Measurements from ENCODE around the gene RPTOR. TPM values are rescaled to one million over a fixed set of nuclear protein-coding genes. Genes with fewer than 3 reads are reported as not detected.

The RPTOR gene
- polyA plus RNA-seq, 4 donors = 3.2 to 16.5 (median 10.1) TPM

GRCh38 chr17:80689129-80689619, 144.5 kb downstream of the RPTOR start:
- 91 to 95% (median 94%) methylated on average over 13 of the region's 13 CpGs for WGBS, 3 donors
- Histone ChIP-seq H3K9me3 (ENCODE audit: control insufficient read depth in 2 of 2, insufficient read depth in 1 of 2, low read depth in 1 of 2, low read length in 1 of 2) (peaks cover 0 to 3% of the 10 kb centered on the region in 2 donors), H3K4me3 (ENCODE audit: low read depth in 1 of 3, low read length in 3 of 3) (no peak overlapping the region), H3K27ac (ENCODE audit: low read depth in 1 of 3, low read length in 2 of 3) (no peak overlapping the region), H3K27me3 (ENCODE audit: control insufficient read depth in 3 of 3, insufficient read depth in 3 of 3, low read length in 3 of 3) (no peaks in the 10 kb centered on the region), H3K36me3 (ENCODE audit: control insufficient read depth in 3 of 3, insufficient read depth in 2 of 3, low read depth in 1 of 3, low read length in 3 of 3) (peaks cover 0 to 36% (median 0%) of the 10 kb centered on the region in 3 donors), H3K4me1 (ENCODE audit: control insufficient read depth in 3 of 3, insufficient read depth in 2 of 3, low read depth in 1 of 3, low read length in 2 of 3) (no peaks in the 10 kb centered on the region)
- DNase-seq (no peak), FAIRE-seq (no peak)

GRCh38 chr17:80691784-80692183, 147.1 kb downstream of the RPTOR start:
- Histone ChIP-seq H3K27me3 (ENCODE audit: control insufficient read depth in 3 of 3, insufficient read depth in 3 of 3, low read length in 3 of 3) (no peaks in the 10 kb centered on the region), H3K4me3 (ENCODE audit: low read depth in 1 of 3, low read length in 3 of 3) (no peak overlapping the region), H3K27ac (ENCODE audit: low read depth in 1 of 3, low read length in 2 of 3) (no peak overlapping the region), H3K36me3 (ENCODE audit: control insufficient read depth in 3 of 3, insufficient read depth in 2 of 3, low read depth in 1 of 3, low read length in 3 of 3) (peaks cover 0 to 34% (median 0%) of the 10 kb centered on the region in 3 donors), H3K9me3 (ENCODE audit: control insufficient read depth in 2 of 2, insufficient read depth in 1 of 2, low read depth in 1 of 2, low read length in 1 of 2) (peaks cover 0 to 3% of the 10 kb centered on the region in 2 donors), H3K4me1 (ENCODE audit: control insufficient read depth in 3 of 3, insufficient read depth in 2 of 3, low read depth in 1 of 3, low read length in 2 of 3) (peaks cover 0 to 24% (median 7%) of the 10 kb centered on the region in 3 donors)
- no peak for DNase-seq
- FAIRE-seq = no peak
- 93 to 98% (median 97%) methylated on average over 10 of the region's 10 CpGs for WGBS, 3 donors

- WGBS, 3 donors = 90 to 91% (median 90%) methylated on average over 13 of the region's 13 CpGs
- no peak for DNase-seq
- H3K9me3 ChIP-seq (ENCODE audit: control insufficient read depth in 2 of 2, insufficient read depth in 1 of 2, low read depth in 1 of 2, low read length in 1 of 2) = peaks cover 0 to 3% of the 10 kb centered on the region in 2 donors
- no peak for FAIRE-seq
- H3K4me1 ChIP-seq (ENCODE audit: control insufficient read depth in 3 of 3, insufficient read depth in 2 of 3, low read depth in 1 of 3, low read length in 2 of 3) = peaks cover 0 to 29% (median 7%) of the 10 kb centered on the region in 3 donors
- peaks cover 0 to 26% (median 0%) of the 10 kb centered on the region in 3 donors for H3K36me3 ChIP-seq (ENCODE audit: control insufficient read depth in 3 of 3, insufficient read depth in 2 of 3, low read depth in 1 of 3, low read length in 3 of 3)
- H3K27ac ChIP-seq (ENCODE audit: low read depth in 1 of 3, low read length in 2 of 3) = no peak overlapping the region
- H3K4me3 ChIP-seq (ENCODE audit: low read depth in 1 of 3, low read length in 3 of 3) = no peak overlapping the region
- no peaks in the 10 kb centered on the region for H3K27me3 ChIP-seq (ENCODE audit: control insufficient read depth in 3 of 3, insufficient read depth in 3 of 3, low read length in 3 of 3)
These were observed 148.4 kb downstream of the RPTOR start for GRCh38 chr17:80692931-80693467.

GRCh38 chr17:80693511-80693910, 148.9 kb downstream of the RPTOR start:
- DNase-seq = no peak
- 92 to 94% (median 94%) methylated on average over 12 of the region's 12 CpGs for WGBS, 3 donors
- Histone ChIP-seq H3K4me3 (ENCODE audit: low read depth in 1 of 3, low read length in 3 of 3) (no peak overlapping the region), H3K27me3 (ENCODE audit: control insufficient read depth in 3 of 3, insufficient read depth in 3 of 3, low read length in 3 of 3) (no peaks in the 10 kb centered on the region), H3K27ac (ENCODE audit: low read depth in 1 of 3, low read length in 2 of 3) (no peak overlapping the region), H3K4me1 (ENCODE audit: control insufficient read depth in 3 of 3, insufficient read depth in 2 of 3, low read depth in 1 of 3, low read length in 2 of 3) (peaks cover 0 to 29% (median 7%) of the 10 kb centered on the region in 3 donors), H3K9me3 (ENCODE audit: control insufficient read depth in 2 of 2, insufficient read depth in 1 of 2, low read depth in 1 of 2, low read length in 1 of 2) (peaks cover 0 to under 1% of the 10 kb centered on the region in 2 donors), H3K36me3 (ENCODE audit: control insufficient read depth in 3 of 3, insufficient read depth in 2 of 3, low read depth in 1 of 3, low read length in 3 of 3) (peaks cover 0 to 28% (median 0%) of the 10 kb centered on the region in 3 donors)
- no peak for FAIRE-seq

GRCh38 chr17:80694085-80694991, 149.7 kb downstream of the RPTOR start:
- Histone ChIP-seq H3K4me3 (ENCODE audit: low read depth in 1 of 3, low read length in 3 of 3) (no peak overlapping the region), H3K9me3 (ENCODE audit: control insufficient read depth in 2 of 2, insufficient read depth in 1 of 2, low read depth in 1 of 2, low read length in 1 of 2) (no peaks in the 10 kb centered on the region), H3K27me3 (ENCODE audit: control insufficient read depth in 3 of 3, insufficient read depth in 3 of 3, low read length in 3 of 3) (no peaks in the 10 kb centered on the region), H3K27ac (ENCODE audit: low read depth in 1 of 3, low read length in 2 of 3) (peak overlapping the region in 1 of 3 donors; percentile 75), H3K4me1 (ENCODE audit: control insufficient read depth in 3 of 3, insufficient read depth in 2 of 3, low read depth in 1 of 3, low read length in 2 of 3) (peaks cover 0 to 29% (median 7%) of the 10 kb centered on the region in 3 donors), H3K36me3 (ENCODE audit: control insufficient read depth in 3 of 3, insufficient read depth in 2 of 3, low read depth in 1 of 3, low read length in 3 of 3) (peaks cover 0 to 23% (median 0%) of the 10 kb centered on the region in 3 donors)
- DNase-seq = no peak
- WGBS, 3 donors = 85 to 90% (median 88%) methylated on average over 27 to 28 of the region's 28 CpGs
- FAIRE-seq = no peak

- Histone ChIP-seq H3K36me3 (ENCODE audit: control insufficient read depth in 3 of 3, insufficient read depth in 2 of 3, low read depth in 1 of 3, low read length in 3 of 3) (peaks cover 0 to 23% (median 0%) of the 10 kb centered on the region in 3 donors), H3K4me3 (ENCODE audit: low read depth in 1 of 3, low read length in 3 of 3) (no peak overlapping the region), H3K9me3 (ENCODE audit: control insufficient read depth in 2 of 2, insufficient read depth in 1 of 2, low read depth in 1 of 2, low read length in 1 of 2) (no peaks in the 10 kb centered on the region), H3K27ac (ENCODE audit: low read depth in 1 of 3, low read length in 2 of 3) (peak overlapping the region in 1 of 3 donors; percentile 75), H3K27me3 (ENCODE audit: control insufficient read depth in 3 of 3, insufficient read depth in 3 of 3, low read length in 3 of 3) (no peaks in the 10 kb centered on the region), H3K4me1 (ENCODE audit: control insufficient read depth in 3 of 3, insufficient read depth in 2 of 3, low read depth in 1 of 3, low read length in 2 of 3) (peaks cover 0 to 29% (median 7%) of the 10 kb centered on the region in 3 donors)
- 29 to 65% (median 50%) methylated on average over 28 of the region's 28 CpGs for WGBS, 3 donors
- FAIRE-seq = no peak
- DNase-seq = peak; percentile 42 to 89
These were observed 150.6 kb downstream of the RPTOR start for GRCh38 chr17:80694992-80695912.

- FAIRE-seq = no peak
These were observed 151.3 kb downstream of the RPTOR start for GRCh38 chr17:80695979-80696378.

More at GRCh38 chr17:80695979-80696378, 151.3 kb downstream of the RPTOR start:
- WGBS, 3 donors = 48 to 57% (median 57%) methylated on average over 4 of the region's 4 CpGs
- Histone ChIP-seq H3K27me3 (ENCODE audit: control insufficient read depth in 3 of 3, insufficient read depth in 3 of 3, low read length in 3 of 3) (no peaks in the 10 kb centered on the region), H3K9me3 (ENCODE audit: control insufficient read depth in 2 of 2, insufficient read depth in 1 of 2, low read depth in 1 of 2, low read length in 1 of 2) (no peaks in the 10 kb centered on the region), H3K4me3 (ENCODE audit: low read depth in 1 of 3, low read length in 3 of 3) (no peak overlapping the region), H3K27ac (ENCODE audit: low read depth in 1 of 3, low read length in 2 of 3) (peak overlapping the region in 1 of 3 donors; percentile 75), H3K36me3 (ENCODE audit: control insufficient read depth in 3 of 3, insufficient read depth in 2 of 3, low read depth in 1 of 3, low read length in 3 of 3) (peaks cover 0 to 18% (median 0%) of the 10 kb centered on the region in 3 donors), H3K4me1 (ENCODE audit: control insufficient read depth in 3 of 3, insufficient read depth in 2 of 3, low read depth in 1 of 3, low read length in 2 of 3) (peaks cover 0 to 29% (median 7%) of the 10 kb centered on the region in 3 donors)
- DNase-seq = no peak

Measured in small intestine (tissue), 7 donors.